WERI-Rb-1 (cell line): Measurements from ENCODE around the gene SLC9A5.

Source experiments
- DNase-seq: peaks from one replicate; pipeline ENCODE4 v3.0.0-alpha.2; 2020
- H3K27ac ChIP-seq: fragments of 250-450 bp; sonication (Bioruptor Pico); 2 replicates; pipeline ENCODE4 v1.5.1; 2020; ENCODE audit warnings: mild to moderate bottlenecking, moderate library complexity
- H3K27me3 ChIP-seq: fragments of 250-450 bp; sonication (Bioruptor Pico); 2 replicates; pipeline ENCODE4 v1.5.1; 2021; ENCODE audit warnings: mild to moderate bottlenecking, low read depth, moderate library complexity; ENCODE audit not compliant: insufficient read depth, severe bottlenecking
- H3K36me3 ChIP-seq: fragments of 250-450 bp; sonication (Bioruptor Pico); 2 replicates; pipeline ENCODE4 v1.5.1; 2020; ENCODE audit warnings: mild to moderate bottlenecking, moderate library complexity
- H3K4me3 ChIP-seq: 2 replicates; pipeline ENCODE4 v1.5.1; 2011; ENCODE audit warnings: low read depth, mild to moderate bottlenecking, control low read depth, low read length
- H3K9me3 ChIP-seq: fragments of 250-450 bp; sonication (Bioruptor Pico); 2 replicates; pipeline ENCODE4 v1.5.1; 2021; ENCODE audit warnings: mild to moderate bottlenecking, moderate library complexity; ENCODE audit not compliant: severe bottlenecking
- CTCF ChIP-seq: IDR thresholded peaks from 2 replicates; pipeline ENCODE4 v1.5.1; 2011; ENCODE audit warnings: low read depth, mild to moderate bottlenecking, control low read depth, inconsistent platforms, low read length

The SLC9A5 gene

GRCh38 chr16:67241008-67241900, 7.5 kb upstream of the SLC9A5 start:
- no peaks in the 10 kb centered on the region for H3K9me3 ChIP-seq
- H3K27me3 ChIP-seq = no peaks in the 10 kb centered on the region
- H3K27ac ChIP-seq = no peak overlapping the region
- H3K36me3 ChIP-seq = peaks cover 11% of the 10 kb centered on the region
- DNase-seq = no peak
- TF ChIP-seq CTCF = no peak
- H3K4me3 ChIP-seq = no peak overlapping the region

GRCh38 chr16:67242138-67242730, 6.5 kb upstream of the SLC9A5 start:
- no peak for DNase-seq
- no peaks in the 10 kb centered on the region for H3K27me3 ChIP-seq
- no peaks in the 10 kb centered on the region for H3K9me3 ChIP-seq
- no peak overlapping the region for H3K27ac ChIP-seq
- H3K4me3 ChIP-seq = no peak overlapping the region
- no peak for TF ChIP-seq CTCF
- H3K36me3 ChIP-seq = peaks cover 4% of the 10 kb centered on the region

GRCh38 chr16:67243481-67243880, 5.3 kb upstream of the SLC9A5 start:
- Histone ChIP-seq H3K27ac (no peak overlapping the region), H3K4me3 (no peak overlapping the region), H3K9me3 (no peaks in the 10 kb centered on the region), H3K36me3 (no peaks in the 10 kb centered on the region; the same call in 1 of the 2 replicates), H3K27me3 (no peaks in the 10 kb centered on the region)
- TF ChIP-seq CTCF = no peak
- no peak for DNase-seq

GRCh38 chr16:67244387-67245185, 4.2 kb upstream of the SLC9A5 start:
- DNase-seq = no peak
- Histone ChIP-seq H3K27ac (peak overlapping the region; percentile 62), H3K9me3 (no peaks in the 10 kb centered on the region), H3K4me3 (peak overlapping the region; percentile 77), H3K27me3 (peaks cover 3% of the 10 kb centered on the region), H3K36me3 (no peaks in the 10 kb centered on the region)
- TF ChIP-seq CTCF = no peak

GRCh38 chr16:67245186-67245585, 3.6 kb upstream of the SLC9A5 start:
- TF ChIP-seq CTCF = no peak
- no peaks in the 10 kb centered on the region for H3K9me3 ChIP-seq
- peak overlapping the region; percentile 67 for H3K27ac ChIP-seq
- H3K27me3 ChIP-seq = peaks cover 3% of the 10 kb centered on the region
- peak overlapping the region; percentile 77 for H3K4me3 ChIP-seq
- DNase-seq = peak; percentile 91
- H3K36me3 ChIP-seq = no peaks in the 10 kb centered on the region
